Measurements from ENCODE around the gene SNX20.

DNA sequence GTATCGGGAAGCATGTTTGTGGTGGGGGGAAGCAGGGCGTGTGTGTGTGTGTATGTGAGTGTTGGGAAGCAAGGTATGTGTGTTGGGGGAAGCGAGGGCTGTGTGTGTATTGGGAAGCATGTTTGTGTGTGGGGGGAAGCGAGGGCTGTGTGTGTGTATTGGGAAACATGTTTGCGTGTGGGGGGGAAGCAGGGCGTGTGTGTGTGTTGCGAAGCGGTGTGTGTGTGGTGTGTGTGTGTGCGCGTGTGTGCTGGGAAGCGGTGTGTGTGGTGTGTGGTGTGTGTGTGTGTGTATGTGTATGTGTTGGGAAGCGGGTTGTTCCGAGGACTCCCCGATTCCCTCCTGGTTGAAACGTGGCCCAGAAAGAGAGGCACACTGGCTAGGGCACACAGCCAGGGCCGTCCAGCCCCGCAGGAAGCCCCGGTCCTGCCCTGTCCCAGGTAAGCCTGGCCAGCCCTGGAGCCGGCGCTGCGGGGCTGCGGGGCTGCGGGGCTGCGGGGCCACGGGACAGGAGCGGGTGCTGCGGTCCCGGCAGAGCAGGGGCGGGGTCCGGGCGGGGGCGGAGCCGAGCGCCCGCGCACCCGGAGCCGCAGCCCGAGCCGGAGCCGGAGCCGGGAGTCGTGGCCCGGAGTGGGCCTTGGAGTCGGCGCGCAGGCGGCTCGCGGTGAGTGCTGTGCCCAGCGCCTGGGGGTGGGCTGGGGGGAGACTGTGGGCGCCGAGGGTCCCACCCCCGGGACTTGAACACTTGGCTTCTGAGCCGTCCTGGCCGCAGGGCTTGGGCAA, 12.1 kb upstream of the SNX20 start, which contains the start of gene NOD2:
- TF ChIP-seq, protein P1, sequence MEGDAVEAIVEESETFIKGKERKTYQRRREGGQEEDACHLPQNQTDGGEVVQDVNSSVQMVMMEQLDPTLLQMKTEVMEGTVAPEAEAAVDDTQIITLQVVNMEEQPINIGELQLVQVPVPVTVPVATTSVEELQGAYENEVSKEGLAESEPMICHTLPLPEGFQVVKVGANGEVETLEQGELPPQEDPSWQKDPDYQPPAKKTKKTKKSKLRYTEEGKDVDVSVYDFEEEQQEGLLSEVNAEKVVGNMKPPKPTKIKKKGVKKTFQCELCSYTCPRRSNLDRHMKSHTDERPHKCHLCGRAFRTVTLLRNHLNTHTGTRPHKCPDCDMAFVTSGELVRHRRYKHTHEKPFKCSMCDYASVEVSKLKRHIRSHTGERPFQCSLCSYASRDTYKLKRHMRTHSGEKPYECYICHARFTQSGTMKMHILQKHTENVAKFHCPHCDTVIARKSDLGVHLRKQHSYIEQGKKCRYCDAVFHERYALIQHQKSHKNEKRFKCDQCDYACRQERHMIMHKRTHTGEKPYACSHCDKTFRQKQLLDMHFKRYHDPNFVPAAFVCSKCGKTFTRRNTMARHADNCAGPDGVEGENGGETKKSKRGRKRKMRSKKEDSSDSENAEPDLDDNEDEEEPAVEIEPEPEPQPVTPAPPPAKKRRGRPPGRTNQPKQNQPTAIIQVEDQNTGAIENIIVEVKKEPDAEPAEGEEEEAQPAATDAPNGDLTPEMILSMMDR (IDR thresholded peaks at IDR 0.05): no peak
- no peak for TF ChIP-seq POLR2A (IDR thresholded peaks at IDR 0.05)

Measured in ovary (tissue), 3 donors.